Fibroblast of upper back skin (primary cell): ENCODE data around the gene RDH13.
"Not testable (repeated sequence)": the region's sequence is repeated elsewhere in the genome, so short reads cannot be mapped to it uniquely, and the experiment has no call there.

Experiments
- DNase-seq: peaks from one replicate; pipeline ENCODE4 v3.0.0-alpha.2; 2013

Gene RDH13

DNA sequence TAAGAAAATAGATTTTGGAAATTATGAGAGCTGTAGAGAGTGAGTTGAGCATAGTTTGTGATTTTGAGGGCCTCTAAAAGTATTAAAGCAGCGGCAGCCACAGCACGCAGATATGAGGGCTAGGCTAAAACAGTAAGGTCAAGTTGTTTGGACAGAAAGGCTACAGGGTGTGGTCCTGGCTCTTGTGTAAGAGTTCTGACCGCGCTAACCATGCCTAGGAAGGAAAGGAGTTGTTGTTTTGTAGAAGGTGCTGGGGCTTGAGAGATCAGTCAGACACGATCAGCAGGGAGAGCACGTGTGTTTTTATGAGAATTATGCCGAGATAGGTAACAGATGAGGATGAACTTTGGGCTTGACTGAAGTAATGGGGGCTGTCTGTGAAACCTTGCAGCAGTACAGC lies 54.2 kb downstream of the RDH13 start:
- DNase-seq: not testable (repeated sequence)

DNA sequence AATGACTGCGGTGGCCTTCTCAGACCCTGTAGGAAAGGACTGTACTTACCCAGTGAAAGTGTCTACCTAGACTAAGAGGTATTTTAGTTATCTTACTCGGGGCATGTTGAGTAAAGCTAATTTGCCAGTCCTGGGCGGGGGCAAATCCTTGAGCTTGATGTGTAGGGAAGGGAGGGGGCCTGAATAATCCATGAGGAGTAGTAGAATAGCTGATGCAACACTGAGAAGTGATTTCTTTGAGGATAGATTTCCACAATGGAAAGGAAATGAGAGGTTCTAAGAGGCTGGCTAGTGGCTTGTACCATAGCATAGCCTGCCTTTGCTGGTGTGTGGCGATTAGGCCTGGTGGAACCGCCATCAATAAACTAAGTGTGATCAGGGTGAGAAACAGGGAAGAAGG lies 54.8 kb downstream of the RDH13 start:
- not testable (repeated sequence) for DNase-seq

DNA sequence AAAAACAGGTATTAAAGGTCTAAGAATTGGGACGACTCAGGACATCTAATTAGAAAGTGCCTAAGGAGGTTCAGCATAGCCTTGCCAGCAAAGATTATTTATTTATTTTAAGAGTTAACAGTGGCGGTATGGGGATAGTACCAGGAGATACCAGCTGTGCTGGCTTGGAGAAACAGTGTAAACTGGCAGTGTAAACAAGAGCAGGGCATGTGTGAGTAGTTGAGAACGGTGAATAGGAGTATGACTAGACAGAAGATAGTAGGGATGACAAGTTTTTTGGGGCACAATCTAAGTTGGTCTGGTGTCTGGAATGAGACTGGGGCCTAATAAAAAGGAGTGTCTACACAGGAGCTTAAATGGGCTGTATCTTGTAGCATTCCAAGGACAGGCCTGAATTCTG lies 55.4 kb downstream of the RDH13 start:
- DNase-seq: not testable (repeated sequence)

DNA sequence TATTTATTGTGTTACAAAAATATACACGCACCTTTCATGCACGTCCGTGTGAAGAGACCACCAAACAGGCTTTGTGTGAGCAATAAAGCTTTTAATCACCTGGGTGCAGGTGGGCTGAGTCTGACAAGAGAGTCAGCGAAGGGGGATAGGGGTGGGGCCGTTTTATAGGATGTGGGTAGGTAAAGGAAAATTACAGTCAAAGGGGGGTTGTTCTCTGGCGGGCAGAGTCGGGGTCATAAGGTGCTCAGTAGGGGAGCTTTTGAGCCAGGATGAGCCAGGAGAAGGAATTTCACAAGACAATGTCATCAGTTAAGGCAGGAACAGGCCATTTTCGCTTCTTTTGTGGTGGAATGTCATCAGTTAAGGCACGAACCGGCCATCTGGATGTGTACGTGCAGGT lies 56.2 kb downstream of the RDH13 start:
- DNase-seq: not testable (repeated sequence)

GRCh38 chr19:55005684-55006488 lies 57.1 kb downstream of the RDH13 start:
- DNase-seq: no peak

GRCh38 chr19:55000761-55001160 lies 62.2 kb downstream of the RDH13 start:
- no peak for DNase-seq

GRCh38 chr19:54998751-54999239 lies 64.2 kb downstream of the RDH13 start:
- not testable (repeated sequence) for DNase-seq

DNA sequence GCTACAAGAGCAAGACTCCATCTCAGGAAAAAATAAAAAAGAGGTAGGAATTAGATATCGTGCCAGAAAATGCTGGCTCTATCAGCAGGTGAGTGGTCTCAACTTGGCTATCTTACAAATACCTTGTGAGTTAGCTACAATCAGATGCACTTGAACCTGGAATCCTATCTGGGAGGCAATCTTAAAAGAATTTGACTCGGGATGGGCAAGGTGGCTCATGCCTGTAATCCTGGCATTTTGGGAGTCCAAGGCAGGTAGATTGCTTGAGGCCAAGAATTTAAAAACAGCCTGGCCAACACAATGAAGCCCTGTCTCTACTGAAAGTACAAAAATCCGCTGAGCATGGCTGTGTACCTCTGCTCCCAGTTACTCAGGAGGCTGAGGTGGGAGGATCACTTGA lies 67.4 kb downstream of the RDH13 start:
- no peak for DNase-seq
